SK-N-MC (cell line): ENCODE measurements around the gene PROSER2.

ENCODE experiments used
- DNase-seq: peaks from one replicate; pipeline ENCODE4 v3.0.0-alpha.2; 2011; ENCODE audit warnings: low read depth, low spot score
- H3K27ac ChIP-seq: fragments of 200-600 bp; sonication (generic); 2 replicates; pipeline ENCODE4 v1.5.1; 2016; ENCODE audit warnings: mixed run types
- H3K36me3 ChIP-seq: fragments of 200-600 bp; sonication (generic); 2 replicates; pipeline ENCODE4 v1.6.1; 2017; ENCODE audit warnings: antibody characterized with exemption, low read length, mixed read lengths; ENCODE audit not compliant: insufficient read depth
- H3K4me3 ChIP-seq: fragments of 200-600 bp; sonication (generic); 2 replicates; pipeline ENCODE4 v1.5.1; 2016
- H3K9ac ChIP-seq: fragments of 200-600 bp; sonication (generic); 2 replicates; pipeline ENCODE4 v1.8.0; 2017; ENCODE audit warnings: mixed run types, mixed read lengths; ENCODE audit not compliant: insufficient read length
- H3K9me3 ChIP-seq: fragments of 200-600 bp; sonication (generic); 2 replicates; pipeline ENCODE4 v1.6.1; 2017; ENCODE audit warnings: low read depth, mild to moderate bottlenecking, antibody characterized with exemption, low read length, moderate library complexity, mixed read lengths
- EZH2 ChIP-seq: fragments of 200-600 bp; sonication (generic); IDR thresholded peaks from one replicate; pipeline ENCODE4 v1.6.1; 2017; ENCODE audit warnings: antibody characterized with exemption
- FOXP2 ChIP-seq: optimal IDR thresholded peaks from 2 replicates; pipeline ENCODE3; 2011; ENCODE audit warnings: mild to moderate bottlenecking, moderate library complexity; ENCODE audit not compliant: insufficient read depth; ENCODE audit errors: extremely low read length, control extremely low read depth
- POLR2AphosphoS5 ChIP-seq: IDR thresholded peaks from 2 replicates; pipeline ENCODE4 v1.6.1; 2012; ENCODE audit warnings: mild to moderate bottlenecking, low read depth, low read length, borderline replicate concordance

Gene PROSER2

GRCh38 chr10:11861811-11862428 is 38.8 kb downstream of the PROSER2 start:
- TF ChIP-seq FOXP2: no peak
- TF ChIP-seq POLR2AphosphoS5: no peak
- no peak for TF ChIP-seq EZH2
- no peak overlapping the region for H3K9ac ChIP-seq
- no peaks in the 10 kb centered on the region for H3K36me3 ChIP-seq
- no peak for DNase-seq
- H3K27ac ChIP-seq: no peak overlapping the region
- H3K4me3 ChIP-seq: no peak overlapping the region
- no peaks in the 10 kb centered on the region for H3K9me3 ChIP-seq

- no peak for TF ChIP-seq POLR2AphosphoS5
- no peak for TF ChIP-seq EZH2
- no peak for TF ChIP-seq FOXP2
- H3K27ac ChIP-seq: no peak overlapping the region
- H3K9me3 ChIP-seq: no peaks in the 10 kb centered on the region
- no peak overlapping the region for H3K4me3 ChIP-seq
- no peaks in the 10 kb centered on the region for H3K36me3 ChIP-seq
- no peak for DNase-seq
- H3K9ac ChIP-seq: no peak overlapping the region
These were observed 40.4 kb downstream of the PROSER2 start for GRCh38 chr10:11863353-11864109.

GRCh38 chr10:11864727-11865126 is 41.6 kb downstream of the PROSER2 start:
- Histone ChIP-seq H3K9ac (no peak overlapping the region), H3K27ac (no peak overlapping the region), H3K4me3 (no peak overlapping the region), H3K9me3 (no peaks in the 10 kb centered on the region), H3K36me3 (no peaks in the 10 kb centered on the region)
- DNase-seq: no peak
- TF ChIP-seq FOXP2 (no peak), POLR2AphosphoS5 (no peak), EZH2 (no peak)

GRCh38 chr10:11865561-11865960 is 42.4 kb downstream of the PROSER2 start:
- DNase-seq: no peak
- TF ChIP-seq FOXP2 (no peak), POLR2AphosphoS5 (no peak), EZH2 (no peak)
- no peak overlapping the region for H3K27ac ChIP-seq
- H3K36me3 ChIP-seq: no peaks in the 10 kb centered on the region
- no peak overlapping the region for H3K9ac ChIP-seq
- H3K4me3 ChIP-seq: no peak overlapping the region
- no peaks in the 10 kb centered on the region for H3K9me3 ChIP-seq

GRCh38 chr10:11866199-11866925 is 43.2 kb downstream of the PROSER2 start:
- no peak for DNase-seq
- no peak overlapping the region for H3K27ac ChIP-seq
- no peak overlapping the region for H3K4me3 ChIP-seq
- H3K9ac ChIP-seq: no peak overlapping the region
- no peaks in the 10 kb centered on the region for H3K9me3 ChIP-seq
- no peaks in the 10 kb centered on the region for H3K36me3 ChIP-seq
- TF ChIP-seq POLR2AphosphoS5 (no peak), EZH2 (no peak), FOXP2 (no peak)

- no peaks in the 10 kb centered on the region for H3K36me3 ChIP-seq
- no peaks in the 10 kb centered on the region for H3K9me3 ChIP-seq
- TF ChIP-seq FOXP2 (no peak), POLR2AphosphoS5 (no peak), EZH2 (no peak)
- no peak for DNase-seq
- H3K27ac ChIP-seq: no peak overlapping the region
- no peak overlapping the region for H3K9ac ChIP-seq
- H3K4me3 ChIP-seq: no peak overlapping the region
These were observed 46.1 kb downstream of the PROSER2 start for GRCh38 chr10:11869219-11869618.

- H3K4me3 ChIP-seq: no peak overlapping the region
- no peak overlapping the region for H3K9ac ChIP-seq
- no peaks in the 10 kb centered on the region for H3K36me3 ChIP-seq
- TF ChIP-seq POLR2AphosphoS5 (no peak), FOXP2 (no peak), EZH2 (no peak)
- DNase-seq: no peak
- H3K9me3 ChIP-seq: no peaks in the 10 kb centered on the region
- H3K27ac ChIP-seq: no peak overlapping the region
These were observed 46.7 kb downstream of the PROSER2 start for GRCh38 chr10:11869743-11870460.

- no peak for DNase-seq
- Histone ChIP-seq H3K36me3 (no peaks in the 10 kb centered on the region), H3K9ac (no peak overlapping the region), H3K4me3 (no peak overlapping the region), H3K27ac (no peak overlapping the region), H3K9me3 (no peaks in the 10 kb centered on the region)
- no peak for TF ChIP-seq POLR2AphosphoS5
- no peak for TF ChIP-seq FOXP2
- no peak for TF ChIP-seq EZH2
These were observed 47.3 kb downstream of the PROSER2 start for GRCh38 chr10:11870461-11870780.
